GM19351 (cell line): Measurements from ENCODE around the gene ABAT.
"Not testable (repeated sequence)": the region's sequence is repeated elsewhere in the genome, so short reads cannot be mapped to it uniquely, and the experiment has no call there.

ENCODE experiments used
- ATAC-seq: cut with Tn5 transposase; IDR thresholded peaks from one replicate; pipeline ENCODE4 v1.9.1; 2021; ENCODE audit warnings: mild to moderate bottlenecking, moderate library complexity; ENCODE audit not compliant: unreplicated experiment

The ABAT gene

GRCh38 chr16:8774208-8774607 lies 99.8 kb downstream of the ABAT start:
- ATAC-seq, result no peak

- ATAC-seq, result no peak
Observed at GRCh38 chr16:8775359-8775758, 100.9 kb downstream of the ABAT start.

GRCh38 chr16:8776129-8776584 lies 101.7 kb downstream of the ABAT start:
- no peak for ATAC-seq

- ATAC-seq, result no peak
Observed at GRCh38 chr16:8777217-8777616, 102.8 kb downstream of the ABAT start.

- no peak for ATAC-seq
Observed at GRCh38 chr16:8781797-8782196, 107.4 kb downstream of the ABAT start.

- ATAC-seq, result no peak
Observed at GRCh38 chr16:8782673-8783072, 108.3 kb downstream of the ABAT start.

GRCh38 chr16:8785408-8785807 lies 111.0 kb downstream of the ABAT start:
- ATAC-seq, result no peak

GRCh38 chr16:8786316-8786715 lies 111.9 kb downstream of the ABAT start:
- ATAC-seq, result not testable (repeated sequence)

- ATAC-seq, result no peak
Observed at GRCh38 chr16:8788578-8789172, 114.3 kb downstream of the ABAT start.

- ATAC-seq, result no peak
Observed at GRCh38 chr16:8795091-8795490, 120.7 kb downstream of the ABAT start.

- no peak for ATAC-seq
Observed at GRCh38 chr16:8795818-8796217, 121.4 kb downstream of the ABAT start.

GRCh38 chr16:8796469-8797363 lies 122.3 kb downstream of the ABAT start:
- peak; percentile 3 for ATAC-seq

- ATAC-seq, result peak; percentile 92
Observed at GRCh38 chr16:8797364-8798173, 123.2 kb downstream of the ABAT start, which contains the start of the genes PMM2 and TMEM186. TSS of gene PMM2 (plus strand) at chr16:8797839. CDS start at chr16:8797883, 44 bp downstream. TSS of gene TMEM186 (minus strand) at chr16:8797639. CDS start at chr16:8797614, 25 bp downstream.

- ATAC-seq, result peak; percentile 7
Observed at GRCh38 chr16:8798174-8798527, 123.7 kb downstream of the ABAT start.

- no peak for ATAC-seq
Observed at GRCh38 chr16:8798535-8799157, 124.2 kb downstream of the ABAT start.

GRCh38 chr16:8801701-8802100 lies 127.3 kb downstream of the ABAT start:
- ATAC-seq, result no peak

- ATAC-seq, result not testable (repeated sequence)
Observed at GRCh38 chr16:8803733-8804132, 129.3 kb downstream of the ABAT start.

- no peak for ATAC-seq
Observed at GRCh38 chr16:8804313-8804712, 129.9 kb downstream of the ABAT start.

- ATAC-seq, result no peak
Observed at GRCh38 chr16:8806272-8806983, 132.0 kb downstream of the ABAT start.

GRCh38 chr16:8807189-8807588 lies 132.8 kb downstream of the ABAT start:
- no peak for ATAC-seq
